D721Med (cell line): ENCODE measurements around the gene GPX2.

ENCODE experiments used
- DNase-seq: peaks from one replicate; pipeline ENCODE4 v3.0.0; 2011; ENCODE audit warnings: low spot score; ENCODE audit not compliant: insufficient read length
- FAIRE-seq: peaks from 2 replicates; lab custom pipeline; 2011; peaks lifted over from hg19 to GRCh38; lab: Jason Lieb, UNC
- TF ChIP-seq, protein P1 (sequence below): IDR thresholded peaks from 2 replicates; pipeline ENCODE4 v1.5.1; 2012; ENCODE audit warnings: mild to moderate bottlenecking, control low read depth; ENCODE audit not compliant: insufficient read depth; ENCODE audit errors: missing control alignments

The GPX2 gene

DNA sequence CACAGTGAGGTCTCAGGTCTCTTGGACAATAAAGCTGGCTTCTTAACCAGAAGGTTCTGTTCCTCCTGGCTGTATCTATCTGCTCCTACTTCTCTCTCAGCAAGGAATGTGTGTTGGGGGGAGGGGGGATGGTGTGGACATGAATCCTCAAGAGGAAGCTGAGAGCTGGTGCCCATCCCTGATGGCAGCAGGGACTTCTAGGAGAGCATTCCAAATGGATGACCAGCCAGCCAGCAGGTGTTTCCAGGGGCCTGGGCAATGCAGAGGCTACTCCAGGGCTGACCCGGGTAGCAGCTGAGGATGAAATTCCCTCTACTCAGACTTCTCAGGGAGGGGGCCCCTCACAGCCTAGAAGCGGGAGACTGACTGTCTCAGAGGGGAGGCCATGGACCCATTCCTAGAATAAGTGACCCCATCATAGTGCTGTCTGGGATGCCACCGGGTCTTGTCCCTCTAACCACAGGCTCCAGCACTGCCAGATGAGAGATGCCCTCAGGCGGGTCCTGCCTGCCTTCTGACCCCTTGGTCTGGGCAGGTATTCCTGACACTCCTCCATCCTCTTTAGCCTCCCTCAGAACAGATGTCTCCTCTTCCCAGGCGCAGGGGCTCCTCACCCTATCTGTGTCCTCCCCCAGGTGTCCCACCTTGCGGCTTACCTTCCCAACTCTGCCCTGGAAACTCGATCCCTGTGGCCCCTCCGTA is 28.4 kb upstream of the GPX2 start:
- TF ChIP-seq, protein P1, sequence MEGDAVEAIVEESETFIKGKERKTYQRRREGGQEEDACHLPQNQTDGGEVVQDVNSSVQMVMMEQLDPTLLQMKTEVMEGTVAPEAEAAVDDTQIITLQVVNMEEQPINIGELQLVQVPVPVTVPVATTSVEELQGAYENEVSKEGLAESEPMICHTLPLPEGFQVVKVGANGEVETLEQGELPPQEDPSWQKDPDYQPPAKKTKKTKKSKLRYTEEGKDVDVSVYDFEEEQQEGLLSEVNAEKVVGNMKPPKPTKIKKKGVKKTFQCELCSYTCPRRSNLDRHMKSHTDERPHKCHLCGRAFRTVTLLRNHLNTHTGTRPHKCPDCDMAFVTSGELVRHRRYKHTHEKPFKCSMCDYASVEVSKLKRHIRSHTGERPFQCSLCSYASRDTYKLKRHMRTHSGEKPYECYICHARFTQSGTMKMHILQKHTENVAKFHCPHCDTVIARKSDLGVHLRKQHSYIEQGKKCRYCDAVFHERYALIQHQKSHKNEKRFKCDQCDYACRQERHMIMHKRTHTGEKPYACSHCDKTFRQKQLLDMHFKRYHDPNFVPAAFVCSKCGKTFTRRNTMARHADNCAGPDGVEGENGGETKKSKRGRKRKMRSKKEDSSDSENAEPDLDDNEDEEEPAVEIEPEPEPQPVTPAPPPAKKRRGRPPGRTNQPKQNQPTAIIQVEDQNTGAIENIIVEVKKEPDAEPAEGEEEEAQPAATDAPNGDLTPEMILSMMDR = no peak
- DNase-seq (no peak), FAIRE-seq (no peak)

DNA sequence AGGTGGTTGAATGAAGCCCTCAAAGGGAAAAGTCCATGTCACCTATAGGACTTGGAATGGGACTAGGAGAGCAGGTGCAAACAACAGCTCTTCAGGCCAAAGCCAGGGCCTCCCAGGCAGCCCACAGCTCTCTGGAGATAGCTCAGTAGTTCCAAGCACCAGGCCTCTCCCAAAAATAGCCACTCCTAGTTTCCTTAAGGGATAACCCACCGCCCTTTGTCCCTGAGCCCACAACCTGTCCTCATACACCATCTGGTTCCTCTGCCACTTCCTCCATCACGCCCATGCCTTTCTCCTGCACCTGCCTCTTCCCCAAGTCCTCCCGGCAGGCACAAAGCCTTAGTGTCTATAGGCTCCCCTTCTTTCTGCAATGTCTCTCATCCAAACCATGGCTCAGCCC is 27.5 kb upstream of the GPX2 start:
- TF ChIP-seq, protein P1 = no peak
- no peak for DNase-seq
- no peak for FAIRE-seq

DNA sequence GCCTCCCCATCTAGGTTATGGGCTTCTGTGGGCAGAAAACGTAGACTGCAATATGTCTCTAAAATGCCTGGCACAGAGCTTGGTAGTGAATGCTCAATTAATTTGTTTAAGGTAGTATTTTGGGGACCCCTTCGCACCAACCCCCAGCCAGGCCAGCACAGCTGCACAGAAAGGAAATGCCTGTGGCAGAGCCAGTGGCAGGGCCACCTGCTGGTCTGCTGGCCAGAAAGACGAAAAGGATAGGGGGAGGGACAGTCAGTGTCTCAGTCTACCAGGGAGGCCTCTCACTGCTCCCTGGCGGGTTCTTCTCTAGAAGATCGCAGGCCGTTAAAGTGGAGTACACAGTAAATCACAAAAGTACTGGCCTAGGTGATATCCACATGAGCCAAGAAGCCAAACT is 26.1 kb upstream of the GPX2 start:
- DNase-seq (no peak), FAIRE-seq (no peak)
- TF ChIP-seq, protein P1 = no peak

DNA sequence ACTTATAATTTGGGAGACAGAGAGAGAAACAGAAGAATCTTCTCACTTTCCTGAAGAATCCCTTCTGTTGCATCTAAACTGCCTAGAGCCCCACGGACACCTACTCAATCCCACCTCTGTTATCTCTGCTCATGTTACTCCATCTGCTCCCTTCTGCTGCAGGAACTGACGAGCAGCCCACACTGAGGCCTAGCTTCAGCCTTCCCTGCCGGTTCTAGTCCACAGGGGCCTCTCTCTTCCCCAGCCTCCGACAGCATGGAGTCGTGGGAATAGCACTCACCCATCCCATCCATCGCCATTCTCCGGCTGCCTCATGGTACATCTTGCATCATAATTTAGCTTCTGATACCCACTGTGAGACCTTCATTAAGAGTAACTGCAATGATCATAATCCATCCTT is 25.6 kb upstream of the GPX2 start:
- no peak for FAIRE-seq
- no peak for DNase-seq
- TF ChIP-seq, protein P1 = no peak

DNA sequence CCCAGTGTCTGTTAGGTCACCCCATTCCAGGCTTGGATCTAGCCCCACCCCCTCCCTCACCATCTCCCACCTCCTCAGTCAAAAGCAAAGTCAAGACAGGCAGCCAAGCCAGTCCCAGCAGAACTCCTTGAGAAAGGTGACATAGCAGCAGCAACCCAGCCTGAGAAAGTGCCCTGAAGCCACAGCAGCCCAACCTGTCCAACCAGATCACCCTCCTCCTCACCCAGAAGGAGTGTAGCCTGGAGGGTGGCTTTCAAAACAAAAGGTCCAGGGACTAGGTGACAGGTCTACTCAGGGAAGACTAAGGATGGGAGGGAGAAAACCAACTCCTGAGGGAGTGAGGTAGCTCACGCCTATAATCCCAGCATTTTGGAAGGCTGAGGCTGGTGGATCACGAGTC is 24.4 kb upstream of the GPX2 start:
- TF ChIP-seq, protein P1 = no peak
- FAIRE-seq (no peak), DNase-seq (no peak)

DNA sequence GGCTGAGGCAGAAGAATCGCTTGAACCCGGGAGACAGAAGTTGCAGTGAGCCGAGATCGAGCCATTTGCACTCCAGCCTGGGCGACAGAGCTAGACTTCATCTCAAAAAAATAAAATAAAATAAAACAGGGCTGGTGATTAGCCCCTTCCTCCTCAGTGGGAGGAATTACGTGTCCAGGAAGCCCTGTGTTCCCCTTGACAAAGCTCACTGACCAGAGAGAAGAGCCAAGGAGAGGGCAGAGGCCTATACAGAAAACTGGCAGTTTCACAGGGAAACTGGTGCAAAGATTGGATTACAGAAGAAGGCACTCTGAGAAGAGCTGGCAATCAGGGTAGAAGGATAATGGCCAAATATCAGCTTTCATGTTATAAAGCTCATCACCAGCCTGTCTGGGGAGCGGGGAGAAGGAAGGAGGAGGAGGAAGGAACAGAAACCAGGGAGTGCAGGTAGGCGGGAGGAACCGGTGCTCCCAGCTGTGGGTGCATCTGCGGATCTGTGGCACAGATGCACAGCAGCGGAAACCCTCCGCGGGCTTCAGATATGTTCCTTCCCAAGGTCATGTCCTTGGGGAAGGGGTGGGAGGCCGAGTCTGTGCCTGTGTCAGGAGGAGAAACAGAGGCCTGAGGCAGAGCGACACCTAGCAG is 22.9 kb upstream of the GPX2 start:
- FAIRE-seq (no peak), DNase-seq (no peak)
- TF ChIP-seq, protein P1 = no peak

DNA sequence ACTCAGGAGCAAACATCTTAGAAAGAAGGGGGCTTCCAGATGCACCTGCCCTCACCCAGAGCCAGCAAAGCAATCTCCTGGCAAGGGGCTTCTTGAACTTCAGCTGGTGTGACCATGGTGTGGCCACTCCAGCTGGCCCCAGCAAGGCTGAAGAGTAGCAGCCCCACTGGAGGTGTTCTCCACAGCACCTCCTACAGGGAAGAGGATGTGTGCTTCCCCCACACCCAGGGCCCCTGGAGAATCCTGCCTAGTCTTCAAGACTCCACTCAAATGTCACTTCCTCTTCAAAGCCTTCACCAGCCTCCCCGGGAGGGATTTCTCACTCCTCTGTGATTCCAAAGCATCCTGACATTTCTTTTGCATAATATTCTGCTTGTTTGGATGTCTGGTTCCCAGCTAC is 21.1 kb upstream of the GPX2 start:
- TF ChIP-seq, protein P1 = no peak
- DNase-seq = no peak
- FAIRE-seq = no peak
